Hematopoietic multipotent progenitor cell treated with erythropoietin and hydrocortisone succinate and interleukin-3 and kit ligand, for 15 days (in vitro differentiated cells): ENCODE results near the gene UNG.
A peak's percentile ranks its signal among the peaks of the same experiment; 100 is the strongest.
"Not testable (repeated sequence)": the region's sequence is repeated elsewhere in the genome, so short reads cannot be mapped to it uniquely, and the experiment has no call there.

Source experiments
- DNase-seq: peaks from one replicate; pipeline ENCODE4 v3.0.0-alpha.2; 2015; ENCODE audit warnings: low spot score

UNG gene

DNA sequence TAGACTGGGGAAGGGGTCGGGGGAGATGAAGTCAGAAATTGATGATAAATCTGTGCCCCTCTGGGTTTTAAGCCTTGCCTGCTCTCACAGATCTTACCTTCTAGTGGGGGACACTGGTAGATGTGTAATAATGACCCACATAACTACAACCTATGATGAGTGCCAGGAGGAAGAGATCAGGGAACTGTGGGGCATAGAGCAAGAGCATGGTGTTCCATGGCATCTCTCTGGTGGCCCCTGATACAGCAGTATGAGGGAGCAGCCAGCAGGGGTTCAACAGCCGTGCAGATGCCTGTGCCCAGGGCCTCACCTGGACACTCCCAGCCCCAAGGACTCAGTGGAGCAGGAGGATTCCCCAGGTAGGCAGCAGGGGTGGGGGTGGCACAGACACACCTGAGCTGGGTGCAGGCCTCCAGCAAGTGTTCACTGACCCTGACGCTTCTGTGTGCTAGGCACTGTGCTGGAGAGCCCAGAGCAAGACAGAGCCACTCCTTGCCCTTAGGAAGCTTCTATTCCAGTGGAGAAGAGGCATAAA is 24.0 kb downstream of the UNG start:
- no peak for DNase-seq

DNA sequence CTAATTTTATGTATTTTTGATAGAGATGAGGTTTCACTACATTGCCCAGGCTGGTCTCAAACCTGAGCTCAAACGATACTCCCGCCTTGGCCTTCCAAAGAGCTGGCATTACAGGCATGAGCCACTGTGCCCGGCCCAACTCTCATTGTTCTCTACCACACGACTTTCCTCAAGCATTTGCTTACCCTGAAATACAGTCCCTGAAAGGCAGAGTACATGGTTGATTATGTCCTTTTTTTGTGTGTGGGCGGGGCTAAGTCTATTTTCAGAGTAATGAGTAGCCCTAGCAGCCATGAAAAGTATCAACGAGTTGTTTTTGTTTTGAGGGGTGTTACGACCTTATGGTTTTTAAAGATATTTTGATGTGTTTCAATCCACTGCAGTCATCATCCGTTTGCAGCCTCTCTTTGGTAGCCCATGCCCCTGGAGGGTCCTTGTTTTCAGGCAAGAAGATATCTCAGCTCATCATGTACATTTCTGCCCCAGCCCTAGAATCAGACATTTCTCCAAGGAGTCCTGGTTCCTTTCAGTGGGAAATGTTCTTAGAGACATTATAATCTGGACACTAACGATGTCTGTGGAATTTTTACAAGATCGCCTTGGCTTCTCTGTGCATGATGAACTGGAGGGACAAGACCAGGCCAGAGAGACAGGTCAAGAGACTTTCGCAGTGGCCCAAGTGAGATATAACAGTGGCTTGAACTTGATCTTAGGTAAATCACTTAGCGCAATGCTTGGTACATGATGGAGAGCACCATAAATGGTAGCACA is 27.7 kb downstream of the UNG start:
- no peak for DNase-seq

DNA sequence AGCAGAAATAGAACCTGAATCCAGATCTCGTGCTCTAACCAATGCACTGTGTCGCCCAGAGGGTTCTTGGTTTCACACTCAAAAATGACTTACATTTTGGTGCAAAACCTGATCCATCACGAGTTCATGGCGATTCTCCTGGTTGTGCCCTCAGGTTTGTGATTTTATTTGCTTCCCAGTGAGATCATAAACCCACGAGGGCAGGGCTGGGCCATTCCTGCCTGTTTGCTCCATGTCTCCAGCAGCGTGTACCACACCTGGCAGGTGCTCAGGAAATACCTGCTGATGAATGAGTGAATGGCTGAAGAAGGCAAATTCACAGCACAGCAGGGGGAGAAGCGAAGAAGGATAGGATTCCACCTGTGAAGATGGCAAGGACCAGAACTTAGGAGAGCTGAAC is 28.4 kb downstream of the UNG start:
- no peak for DNase-seq

DNA sequence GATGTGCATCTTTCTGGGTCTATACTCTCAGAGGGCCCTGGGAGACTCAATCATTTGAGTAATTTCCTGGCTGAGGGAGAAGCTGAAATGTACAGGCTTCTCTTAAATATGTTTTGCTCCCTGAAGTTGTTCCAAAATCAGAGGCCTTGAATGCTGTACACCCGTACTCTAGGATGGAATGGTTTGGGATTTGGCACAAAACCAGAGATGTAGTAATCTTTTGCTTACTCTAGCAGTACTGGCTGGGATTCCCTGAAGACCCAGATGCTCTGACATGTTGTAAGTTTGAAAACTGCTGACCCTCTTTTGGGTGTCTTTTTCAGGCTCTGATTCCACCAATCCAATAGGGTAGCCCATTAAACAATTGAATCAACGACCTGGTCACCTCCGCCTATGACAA is 29.4 kb downstream of the UNG start:
- DNase-seq: no peak

- DNase-seq: no peak
Measured at GRCh38 chr12:109127533-109128242, 30.3 kb downstream of the UNG start.

- DNase-seq: no peak
Measured at GRCh38 chr12:109130297-109131153, 33.1 kb downstream of the UNG start.

- no peak for DNase-seq
Measured at GRCh38 chr12:109131154-109132050, 34.0 kb downstream of the UNG start.

DNA sequence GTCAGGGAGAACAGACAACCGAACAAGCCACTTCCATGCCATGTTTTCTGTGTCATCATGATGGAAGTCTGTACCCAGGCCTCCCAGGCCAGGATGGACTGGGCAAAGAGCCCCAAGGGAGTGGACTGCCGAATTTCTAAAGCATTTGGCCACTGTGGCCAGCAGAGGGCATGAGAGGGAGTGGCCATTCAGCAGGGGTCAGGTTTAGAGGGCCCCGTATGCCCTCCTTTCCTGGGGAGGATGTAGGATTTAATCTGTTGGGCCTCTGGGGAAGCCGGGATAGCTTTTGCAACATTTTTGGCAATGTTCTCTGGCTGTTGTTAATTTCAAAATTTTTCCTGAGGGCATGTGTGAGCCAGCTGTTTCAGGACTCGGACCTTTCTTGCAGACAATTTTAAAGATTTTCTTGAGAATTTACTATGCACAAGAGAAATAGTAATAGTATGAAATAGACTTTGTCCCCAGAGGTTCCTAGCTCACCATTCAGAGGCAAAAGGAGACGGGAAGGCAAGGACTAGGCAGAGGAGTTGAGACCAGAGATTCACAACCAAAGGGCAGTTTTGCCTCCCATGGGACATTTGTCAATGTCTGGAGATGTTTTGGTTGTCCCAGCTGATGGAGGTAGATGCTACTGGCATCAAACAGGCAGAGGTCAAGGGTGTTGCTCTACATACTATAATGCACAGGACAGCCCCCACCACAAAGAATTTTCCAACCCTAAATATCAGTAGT is 37.0 kb downstream of the UNG start:
- DNase-seq: no peak

DNA sequence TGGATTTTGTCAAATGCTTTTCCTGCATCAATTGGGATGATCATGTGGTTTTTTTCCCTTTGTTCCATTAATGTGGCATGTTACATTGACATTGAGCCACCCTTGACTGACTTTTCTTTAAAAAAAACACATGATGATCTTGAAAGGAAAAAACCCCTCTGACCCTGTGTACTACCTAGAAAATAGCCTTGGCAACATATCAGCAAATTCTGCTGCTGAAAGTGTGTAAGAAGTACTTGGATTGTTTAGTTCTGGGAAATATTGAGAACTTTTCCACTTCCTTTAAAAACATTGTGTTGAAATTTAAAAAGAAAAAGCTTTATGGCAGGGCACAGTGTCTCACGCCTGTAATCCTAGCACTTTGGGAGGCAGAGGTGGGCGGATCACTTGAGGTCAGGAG is 39.7 kb downstream of the UNG start:
- no peak for DNase-seq

GRCh38 chr12:109139360-109139759 is 42.0 kb downstream of the UNG start:
- no peak for DNase-seq

- no peak for DNase-seq
Measured at GRCh38 chr12:109139791-109140190, 42.4 kb downstream of the UNG start.

DNA sequence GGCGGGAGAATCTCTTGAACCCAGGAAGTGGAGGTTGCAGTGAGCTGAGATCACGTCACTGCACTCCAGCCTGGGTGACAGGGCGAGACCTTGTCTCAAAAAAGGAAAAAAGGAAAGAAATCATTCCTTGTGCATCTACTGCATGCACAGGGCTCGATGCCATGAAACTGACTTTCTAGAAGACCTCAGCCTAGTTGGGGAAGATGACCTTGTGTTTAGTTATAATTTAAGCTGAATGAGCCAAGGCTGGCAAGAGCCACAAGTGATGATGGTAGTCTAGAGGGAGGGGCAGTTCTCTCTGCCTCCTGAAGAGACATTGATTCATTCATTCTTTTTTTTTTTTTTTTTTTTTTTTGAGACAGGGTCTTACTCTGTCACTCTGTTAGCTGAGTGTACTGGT is 43.2 kb downstream of the UNG start:
- no peak for DNase-seq

DNA sequence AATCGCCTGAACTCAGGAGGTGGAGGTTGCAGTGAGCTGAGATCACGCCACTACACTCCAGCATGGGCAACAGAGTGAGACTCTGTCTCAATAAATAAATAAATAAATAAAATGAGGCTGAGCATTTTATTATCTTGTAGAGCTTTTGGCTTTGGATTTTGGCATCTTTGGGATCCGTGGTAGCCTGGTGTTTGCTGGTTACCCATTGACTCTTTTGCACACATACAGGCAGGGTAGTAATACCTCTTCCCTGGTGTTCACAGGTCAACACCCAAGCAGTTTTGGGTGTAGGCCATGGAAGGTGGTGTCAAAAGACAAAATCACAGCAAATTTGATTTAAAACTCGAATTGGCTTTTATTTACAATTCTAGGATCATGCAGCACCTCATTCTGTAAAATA is 46.8 kb downstream of the UNG start:
- DNase-seq: no peak

DNA sequence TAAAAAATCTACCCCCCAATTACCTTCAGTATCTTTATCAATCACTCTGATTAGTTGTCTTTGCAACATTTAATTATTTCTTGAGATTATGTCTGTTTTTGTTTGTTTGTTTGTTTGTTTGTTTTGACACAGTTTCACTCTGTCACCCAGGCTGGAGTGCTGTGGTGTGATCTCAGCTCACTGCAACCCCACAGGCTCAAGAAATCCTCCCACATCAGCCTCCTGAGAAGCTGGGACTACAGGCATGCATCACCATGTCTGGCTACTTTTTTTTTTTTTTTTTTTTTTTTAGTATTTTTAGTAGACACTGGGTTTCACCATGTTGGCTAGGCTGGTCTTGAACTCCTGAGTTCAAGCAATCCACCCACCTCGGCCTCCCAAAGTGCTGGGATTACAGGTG is 49.7 kb downstream of the UNG start:
- not testable (repeated sequence) for DNase-seq

- no peak for DNase-seq
Measured at GRCh38 chr12:109147954-109148353, 50.6 kb downstream of the UNG start.

DNA sequence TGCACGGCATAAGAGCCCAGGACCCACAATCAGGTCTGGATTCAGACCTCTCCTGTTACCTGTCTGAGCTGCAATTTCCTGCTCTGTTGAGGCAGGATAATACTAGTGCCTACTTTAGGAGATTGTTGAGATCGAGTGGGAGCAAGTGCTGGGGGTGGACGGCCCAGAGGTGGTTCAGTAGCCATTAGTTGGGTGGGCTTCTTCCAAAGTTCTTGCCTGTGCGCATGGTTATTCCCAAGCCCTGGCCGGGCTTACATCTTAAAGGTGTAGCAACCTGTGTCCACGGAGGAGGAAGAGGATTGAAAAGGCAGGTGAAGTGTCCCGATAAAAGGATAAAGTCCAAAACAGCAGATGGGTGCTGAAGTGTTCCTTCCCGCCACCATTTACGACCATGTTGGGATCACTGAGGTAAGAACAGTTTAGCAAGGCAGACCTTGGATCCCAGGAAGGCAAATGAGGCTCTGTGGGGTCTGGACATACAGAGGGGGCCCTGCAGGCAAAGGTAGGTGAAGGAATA is 52.8 kb downstream of the UNG start:
- no peak for DNase-seq

GRCh38 chr12:109151457-109151856 is 54.1 kb downstream of the UNG start:
- no peak for DNase-seq

GRCh38 chr12:109153821-109154441 is 56.5 kb downstream of the UNG start:
- DNase-seq: peak; percentile 5

DNA sequence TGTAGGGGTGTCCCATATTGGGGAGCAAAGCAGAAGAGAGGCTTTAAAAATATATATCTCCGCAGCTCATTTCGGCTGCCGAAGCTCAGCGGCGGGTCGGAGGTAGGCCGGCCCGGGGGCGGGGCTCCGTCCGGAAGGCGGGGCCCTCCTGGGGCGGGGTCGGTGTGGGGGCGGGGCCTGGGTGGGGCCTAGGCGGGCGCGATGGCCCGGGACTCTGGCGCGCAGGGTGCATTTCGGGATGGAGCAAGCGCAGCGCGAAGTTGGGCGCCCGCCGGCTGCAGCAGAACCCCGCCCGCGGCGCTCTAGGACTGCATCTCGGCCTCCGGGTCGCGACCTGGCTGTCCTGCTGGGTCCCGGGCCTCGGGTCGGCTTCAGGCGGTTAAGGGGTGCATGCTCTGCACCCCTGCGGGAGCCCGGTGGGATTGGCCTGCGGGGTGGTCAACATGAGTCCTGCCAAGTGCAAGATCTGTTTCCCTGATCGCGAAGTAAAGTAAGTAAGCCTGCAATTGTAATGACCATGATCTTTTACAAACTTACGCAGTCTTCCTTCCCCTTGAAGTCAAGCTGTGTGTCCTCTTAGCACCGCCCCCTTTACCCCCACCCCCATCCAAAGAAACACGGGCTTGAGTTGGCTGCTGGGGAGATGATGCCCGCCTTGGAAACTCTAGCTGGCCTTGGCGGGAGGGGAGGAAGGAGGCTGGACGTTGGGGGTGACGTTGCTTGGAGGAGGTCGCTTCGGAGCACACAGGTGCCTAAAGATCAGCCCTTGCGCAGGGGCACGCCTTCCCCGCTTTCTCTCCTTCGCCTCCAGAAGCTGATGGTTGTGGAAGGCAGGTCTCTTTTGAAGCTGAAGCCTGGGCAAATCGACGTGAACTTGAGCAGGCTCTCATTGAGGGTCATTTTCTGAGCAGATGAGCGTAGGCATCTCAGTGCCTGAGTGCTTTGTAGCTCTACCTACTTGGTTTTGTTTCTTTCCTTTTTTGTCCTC is 57.3 kb downstream of the UNG start:
- DNase-seq: peak; percentile 77
